SK-N-SH treated with all-trans-retinoic acid at 6 μM for 48 hours (cell line): ENCODE results near the gene KATNA1.

ENCODE experiments used
- BACH2 ChIP-seq: fragments of 250-450 bp; sonication (Bioruptor Pico); IDR thresholded peaks from 2 replicates; pipeline ENCODE4 v1.9.0; 2021; ENCODE audit warnings: mild to moderate bottlenecking, borderline replicate concordance
- CREB5 ChIP-seq: fragments of 250-450 bp; sonication (Bioruptor Pico); IDR thresholded peaks from 2 replicates; pipeline ENCODE4 v1.5.1; 2020; ENCODE audit warnings: low read depth, mild to moderate bottlenecking, moderate library complexity
- ESRRG ChIP-seq: fragments of 250-450 bp; sonication (Bioruptor Pico); IDR thresholded peaks from 2 replicates; pipeline ENCODE4 v1.6.1; 2021; ENCODE audit warnings: mild to moderate bottlenecking
- ISL1 ChIP-seq: fragments of 250-450 bp; sonication (Bioruptor Pico); IDR thresholded peaks from 2 replicates; pipeline ENCODE4 v2.1.2; 2022; ENCODE audit warnings: mild to moderate bottlenecking, moderate library complexity
- RARB ChIP-seq: fragments of 250-450 bp; sonication (Bioruptor Pico); IDR thresholded peaks from 2 replicates; pipeline ENCODE4 v1.8.0; 2021; ENCODE audit warnings: mild to moderate bottlenecking, moderate library complexity
- TOX ChIP-seq: fragments of 250-450 bp; sonication (Bioruptor Pico); IDR thresholded peaks from 2 replicates; pipeline ENCODE4 v1.8.0; 2021; ENCODE audit warnings: mild to moderate bottlenecking, moderate library complexity, borderline replicate concordance
- ZFP3 ChIP-seq: fragments of 250-450 bp; sonication (Bioruptor Pico); IDR thresholded peaks from 2 replicates; pipeline ENCODE4 v1.5.0; 2020; ENCODE audit warnings: mild to moderate bottlenecking, moderate library complexity
- ZFP30 ChIP-seq: fragments of 450-650 bp; formaldehyde crosslinking; IDR thresholded peaks from 2 replicates; pipeline ENCODE4 v1.5.0; 2022; ENCODE audit warnings: mild to moderate bottlenecking, moderate library complexity
- ZNF565 ChIP-seq: fragments of 450-650 bp; formaldehyde crosslinking; conservative IDR thresholded peaks from 2 replicates; pipeline ENCODE4 v1.5.0; 2020; ENCODE audit warnings: low read depth, mild to moderate bottlenecking, moderate library complexity
- TF ChIP-seq, protein P1 (sequence below): fragments of 250-450 bp; sonication (Bioruptor Pico); IDR thresholded peaks from 2 replicates; pipeline ENCODE4 v1.5.0; 2020; ENCODE audit warnings: mild to moderate bottlenecking, moderate library complexity
- TF ChIP-seq, protein P2 (sequence below): fragments of 250-450 bp; sonication (Bioruptor Pico); IDR thresholded peaks from 2 replicates; pipeline ENCODE4 v1.8.0; 2020; ENCODE audit warnings: mild to moderate bottlenecking, moderate library complexity, borderline replicate concordance

DNA sequence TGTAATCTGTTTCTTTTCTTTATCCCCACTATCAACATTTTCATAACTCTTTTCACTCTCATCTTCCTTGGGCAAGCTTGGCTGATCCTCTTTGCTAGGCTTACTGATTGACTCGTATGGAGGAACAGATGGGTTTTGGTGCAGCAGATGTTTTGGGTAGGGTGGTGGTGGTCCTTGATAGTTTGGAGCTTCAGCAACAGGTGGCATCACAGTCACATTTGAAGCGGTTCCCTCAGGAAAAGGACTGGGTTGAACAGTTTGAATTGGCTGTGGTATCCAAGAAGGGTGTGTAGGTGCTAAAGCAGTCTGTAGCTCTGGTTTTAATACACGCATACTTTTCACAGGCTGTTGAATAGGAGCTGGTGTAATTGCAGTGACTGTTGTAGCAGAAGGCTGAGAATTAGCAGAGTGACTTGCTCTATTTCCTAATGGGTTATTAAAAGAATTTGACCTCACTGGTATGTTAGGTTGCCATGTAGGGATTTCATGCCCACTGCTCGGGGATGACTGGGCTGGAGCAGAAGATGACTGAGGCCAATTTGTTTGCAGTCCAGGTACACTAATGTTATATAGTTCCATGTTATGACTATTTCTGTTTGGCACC is 34.8 kb upstream of the KATNA1 start:
- TF ChIP-seq RARB (CRISPR knock-in tag) (no peak), ESRRG (CRISPR knock-in tag) (no peak), ZFP3 (no peak), ZFP30 (CRISPR knock-in tag) (no peak), CREB5 (CRISPR knock-in tag) (no peak), ZNF565 (no peak), BACH2 (CRISPR knock-in tag) (no peak), TOX (CRISPR knock-in tag) (no peak), ISL1 (no peak)
- TF ChIP-seq, protein P1, sequence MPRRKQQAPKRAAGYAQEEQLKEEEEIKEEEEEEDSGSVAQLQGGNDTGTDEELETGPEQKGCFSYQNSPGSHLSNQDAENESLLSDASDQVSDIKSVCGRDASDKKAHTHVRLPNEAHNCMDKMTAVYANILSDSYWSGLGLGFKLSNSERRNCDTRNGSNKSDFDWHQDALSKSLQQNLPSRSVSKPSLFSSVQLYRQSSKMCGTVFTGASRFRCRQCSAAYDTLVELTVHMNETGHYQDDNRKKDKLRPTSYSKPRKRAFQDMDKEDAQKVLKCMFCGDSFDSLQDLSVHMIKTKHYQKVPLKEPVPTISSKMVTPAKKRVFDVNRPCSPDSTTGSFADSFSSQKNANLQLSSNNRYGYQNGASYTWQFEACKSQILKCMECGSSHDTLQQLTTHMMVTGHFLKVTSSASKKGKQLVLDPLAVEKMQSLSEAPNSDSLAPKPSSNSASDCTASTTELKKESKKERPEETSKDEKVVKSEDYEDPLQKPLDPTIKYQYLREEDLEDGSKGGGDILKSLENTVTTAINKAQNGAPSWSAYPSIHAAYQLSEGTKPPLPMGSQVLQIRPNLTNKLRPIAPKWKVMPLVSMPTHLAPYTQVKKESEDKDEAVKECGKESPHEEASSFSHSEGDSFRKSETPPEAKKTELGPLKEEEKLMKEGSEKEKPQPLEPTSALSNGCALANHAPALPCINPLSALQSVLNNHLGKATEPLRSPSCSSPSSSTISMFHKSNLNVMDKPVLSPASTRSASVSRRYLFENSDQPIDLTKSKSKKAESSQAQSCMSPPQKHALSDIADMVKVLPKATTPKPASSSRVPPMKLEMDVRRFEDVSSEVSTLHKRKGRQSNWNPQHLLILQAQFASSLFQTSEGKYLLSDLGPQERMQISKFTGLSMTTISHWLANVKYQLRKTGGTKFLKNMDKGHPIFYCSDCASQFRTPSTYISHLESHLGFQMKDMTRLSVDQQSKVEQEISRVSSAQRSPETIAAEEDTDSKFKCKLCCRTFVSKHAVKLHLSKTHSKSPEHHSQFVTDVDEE (CRISPR knock-in tag), result no peak
- TF ChIP-seq, protein P2, sequence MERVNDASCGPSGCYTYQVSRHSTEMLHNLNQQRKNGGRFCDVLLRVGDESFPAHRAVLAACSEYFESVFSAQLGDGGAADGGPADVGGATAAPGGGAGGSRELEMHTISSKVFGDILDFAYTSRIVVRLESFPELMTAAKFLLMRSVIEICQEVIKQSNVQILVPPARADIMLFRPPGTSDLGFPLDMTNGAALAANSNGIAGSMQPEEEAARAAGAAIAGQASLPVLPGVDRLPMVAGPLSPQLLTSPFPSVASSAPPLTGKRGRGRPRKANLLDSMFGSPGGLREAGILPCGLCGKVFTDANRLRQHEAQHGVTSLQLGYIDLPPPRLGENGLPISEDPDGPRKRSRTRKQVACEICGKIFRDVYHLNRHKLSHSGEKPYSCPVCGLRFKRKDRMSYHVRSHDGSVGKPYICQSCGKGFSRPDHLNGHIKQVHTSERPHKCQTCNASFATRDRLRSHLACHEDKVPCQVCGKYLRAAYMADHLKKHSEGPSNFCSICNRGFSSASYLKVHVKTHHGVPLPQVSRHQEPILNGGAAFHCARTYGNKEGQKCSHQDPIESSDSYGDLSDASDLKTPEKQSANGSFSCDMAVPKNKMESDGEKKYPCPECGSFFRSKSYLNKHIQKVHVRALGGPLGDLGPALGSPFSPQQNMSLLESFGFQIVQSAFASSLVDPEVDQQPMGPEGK (CRISPR knock-in tag), result no peak
